Large intestine (tissue), 3 donors: ENCODE measurements around the gene PGC. TPM values are rescaled to one million over a fixed set of nuclear protein-coding genes. Genes with fewer than 3 reads are reported as not detected.

Source experiments
- DNase-seq, 2 donors: peaks; one replicate each; pipeline versions ENCODE4 v3.0.0 to v3.0.0-alpha.2; 2013
- H3K27ac ChIP-seq: one replicate; pipeline ENCODE4 v1.5.1; 2013; ENCODE audit warnings: low read length
- H3K27me3 ChIP-seq: 2 replicates; pipeline ENCODE4 v1.6.1; 2013; ENCODE audit warnings: low read length; ENCODE audit not compliant: control insufficient read depth, insufficient read depth
- H3K36me3 ChIP-seq: 2 replicates; pipeline ENCODE4 v1.6.1; 2013; ENCODE audit warnings: low read length; ENCODE audit not compliant: control insufficient read depth, insufficient read depth
- H3K4me1 ChIP-seq: one replicate; pipeline ENCODE4 v1.6.1; 2013; ENCODE audit warnings: low read length; ENCODE audit not compliant: control insufficient read depth, insufficient read depth
- H3K4me3 ChIP-seq: one replicate; pipeline ENCODE4 v1.5.1; 2013; ENCODE audit warnings: low read length
- H3K9me3 ChIP-seq: one replicate; pipeline ENCODE4 v1.6.1; 2013; ENCODE audit warnings: mild to moderate bottlenecking, low read depth, low read length, moderate library complexity; ENCODE audit not compliant: control insufficient read depth
- WGBS: methylation state at CpG from one replicate; pipeline ENCODE4 v1.1.5; 2013; ENCODE audit warnings: low lambda C conversion rate; ENCODE audit not compliant: insufficient coverage; 5-methylcytosine and 5-hydroxymethylcytosine counted together
- polyA plus RNA-seq: library from polyadenylated mRNA; unstranded; fragments of 120-200 nt; gene quantifications from one replicate; pipeline ENCODE4 v1.2.1, GENCODE V29; 2013

The PGC gene
- polyA plus RNA-seq, 1 donor = 0.16 TPM

DNA sequence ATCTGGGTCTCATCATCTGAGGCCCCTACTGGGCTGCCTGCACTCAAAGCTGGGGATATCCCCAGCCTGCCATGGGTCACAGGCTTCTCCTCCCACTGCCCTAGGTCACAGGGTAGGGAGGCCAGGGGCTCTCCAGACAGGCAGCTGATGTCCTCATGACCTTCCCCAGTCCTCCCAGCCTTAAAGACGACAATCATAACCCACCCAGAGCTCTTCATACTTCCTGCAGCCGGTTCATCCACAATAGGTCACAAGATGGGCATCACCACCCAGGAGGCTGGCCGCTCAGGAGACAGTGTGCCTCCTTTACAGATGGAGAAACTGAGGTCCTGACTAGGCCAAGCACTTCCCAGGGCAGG, 27.0 kb downstream of the PGC start:
- no peaks in the 10 kb centered on the region for H3K9me3 ChIP-seq
- peaks cover 26% of the 10 kb centered on the region for H3K36me3 ChIP-seq
- no CpG with 5 or more reads among the region's 3 CpGs for WGBS
- H3K4me1 ChIP-seq = peaks cover 78% of the 10 kb centered on the region
- H3K27me3 ChIP-seq = no peaks in the 10 kb centered on the region
- no peak for DNase-seq
- peak overlapping the region; percentile 77 for H3K27ac ChIP-seq
- H3K4me3 ChIP-seq = peak overlapping the region; percentile 5

DNA sequence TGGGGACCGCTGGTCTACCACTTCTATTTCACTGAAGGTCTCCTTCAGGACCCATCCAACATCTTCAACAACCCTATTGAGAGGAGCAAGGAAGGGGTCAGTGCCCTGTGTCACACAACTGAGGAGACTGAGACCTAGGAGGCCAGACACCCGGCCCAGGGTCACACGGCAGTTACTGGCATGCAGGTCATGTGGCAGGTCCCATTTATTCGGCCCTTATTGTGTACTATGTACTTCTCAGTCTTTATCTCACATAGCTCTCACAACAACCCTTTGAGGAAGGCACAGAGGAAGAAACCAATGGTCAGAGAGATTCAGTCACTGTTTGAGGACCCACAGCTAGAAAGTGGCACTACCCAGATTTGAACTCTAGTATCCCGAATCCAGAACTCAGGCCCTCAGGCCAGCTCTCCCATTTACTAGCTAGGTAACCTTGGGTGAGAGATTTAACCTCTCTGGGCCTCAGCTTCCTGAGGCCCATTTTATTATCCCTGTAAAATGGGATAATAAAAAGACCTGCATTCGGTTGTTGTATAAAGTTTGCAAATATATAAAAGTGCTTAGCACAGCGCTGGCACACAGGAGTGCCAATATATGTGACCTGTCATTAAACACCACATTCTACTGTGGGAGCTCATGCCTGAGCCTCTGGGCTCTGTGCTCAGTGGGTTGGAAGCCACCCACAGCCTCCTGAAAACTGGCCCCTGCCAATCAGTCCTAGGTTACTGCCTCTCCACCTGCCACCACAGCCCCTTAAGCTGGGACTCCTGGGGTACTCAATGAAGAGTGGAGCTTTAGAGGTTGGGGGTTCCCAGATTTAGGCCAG, 27.5 kb downstream of the PGC start:
- Histone ChIP-seq H3K27ac (peak overlapping the region; percentile 77), H3K4me3 (peak overlapping the region; percentile 5), H3K9me3 (no peaks in the 10 kb centered on the region), H3K4me1 (peaks cover 77% of the 10 kb centered on the region), H3K27me3 (no peaks in the 10 kb centered on the region), H3K36me3 (peaks cover 31% of the 10 kb centered on the region)
- peak in 1 of 2 donors; percentile 68 for DNase-seq
- 0% methylated on average over 1 of the region's 7 CpGs for WGBS

DNA sequence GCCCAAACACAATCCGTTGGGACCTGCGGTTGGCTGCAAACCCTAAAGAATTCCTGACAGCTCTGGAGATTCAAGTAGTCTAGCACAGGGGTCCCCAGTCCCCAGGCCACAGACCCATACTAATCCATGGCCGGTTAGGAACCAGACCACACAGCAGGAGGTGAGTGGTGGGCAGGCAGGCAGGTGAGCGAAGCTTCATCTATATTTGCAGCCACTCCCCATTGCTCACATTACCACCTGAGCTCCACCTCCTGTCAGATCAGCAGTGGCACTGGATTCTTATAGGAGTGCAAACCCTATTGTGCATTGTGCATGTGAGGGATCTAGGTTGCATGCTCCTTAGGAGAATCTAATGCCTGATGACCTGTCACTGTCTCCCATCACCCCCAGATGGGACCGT, 28.4 kb downstream of the PGC start:
- Histone ChIP-seq H3K4me1 (peaks cover 77% of the 10 kb centered on the region), H3K36me3 (peaks cover 37% of the 10 kb centered on the region), H3K27me3 (no peaks in the 10 kb centered on the region), H3K9me3 (no peaks in the 10 kb centered on the region), H3K27ac (peak overlapping the region; percentile 77), H3K4me3 (no peak overlapping the region)
- WGBS = no CpG with 5 or more reads among the region's 5 CpGs
- no peak for DNase-seq

DNA sequence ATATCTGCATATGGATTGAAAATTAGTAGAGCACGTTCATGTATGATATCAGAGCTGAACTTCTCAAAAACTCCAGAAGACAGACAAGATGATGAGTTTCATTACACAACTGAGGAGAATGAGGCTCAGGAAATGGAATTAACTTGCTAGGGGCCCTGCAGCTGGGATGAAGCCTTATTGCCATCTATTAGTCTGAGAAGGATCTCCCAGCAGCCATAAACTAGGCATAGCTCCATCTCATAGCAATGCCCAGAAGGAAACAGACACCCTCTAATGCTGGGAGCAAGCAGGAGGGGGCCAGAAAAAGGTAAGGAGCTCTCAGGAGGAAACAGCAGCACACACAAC, 29.8 kb downstream of the PGC start:
- peak overlapping the region; percentile 14 for H3K27ac ChIP-seq
- H3K36me3 ChIP-seq = peaks cover 43% of the 10 kb centered on the region
- H3K4me3 ChIP-seq = no peak overlapping the region
- DNase-seq = no peak
- H3K4me1 ChIP-seq = peaks cover 82% of the 10 kb centered on the region
- WGBS = no CpG with 5 or more reads among the region's 1 CpG
- H3K27me3 ChIP-seq = no peaks in the 10 kb centered on the region
- no peaks in the 10 kb centered on the region for H3K9me3 ChIP-seq

DNA sequence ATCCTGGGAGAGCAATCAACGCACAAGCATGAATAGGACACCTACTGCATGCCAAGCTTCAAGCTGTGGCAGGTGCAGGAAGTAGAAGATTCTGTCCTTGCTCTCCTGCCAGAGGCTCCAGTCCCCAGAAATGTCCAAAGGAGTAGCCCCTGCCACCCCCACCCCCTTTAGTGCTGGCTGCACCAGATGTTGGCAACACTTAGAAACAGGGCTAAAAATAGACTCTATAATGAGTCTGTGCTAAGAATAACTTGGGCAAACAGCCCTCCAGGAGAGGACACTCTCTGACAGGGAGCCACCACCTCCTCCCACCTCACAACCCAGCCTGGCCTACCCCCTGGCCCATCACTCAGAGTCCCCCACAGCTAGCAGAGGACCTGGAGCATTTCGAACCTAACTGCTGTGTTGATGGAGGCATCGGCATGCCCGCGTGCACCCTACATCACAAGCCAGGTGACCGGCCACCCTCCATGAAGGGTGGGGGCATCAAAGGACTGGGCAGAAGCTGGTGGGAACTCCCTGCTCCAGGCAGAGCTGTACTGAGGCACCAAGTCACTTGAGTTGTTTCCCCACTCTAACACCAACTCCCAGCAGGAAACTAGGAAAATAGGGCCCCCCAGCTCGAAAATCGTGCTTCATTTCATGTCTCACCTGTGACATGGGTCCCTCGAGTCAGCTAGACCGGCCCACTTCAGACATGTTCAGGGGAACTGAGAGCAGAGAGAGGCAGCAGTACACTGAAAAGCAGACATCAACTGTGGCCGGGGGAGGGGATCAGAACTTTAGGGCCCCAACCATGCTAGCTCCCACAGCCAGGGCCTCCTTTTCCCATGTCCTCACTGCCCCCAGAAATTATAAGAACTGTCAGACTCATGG, 30.4 kb downstream of the PGC start:
- Histone ChIP-seq H3K4me3 (no peak overlapping the region), H3K4me1 (peaks cover 83% of the 10 kb centered on the region), H3K36me3 (peaks cover 49% of the 10 kb centered on the region), H3K27me3 (no peaks in the 10 kb centered on the region), H3K9me3 (no peaks in the 10 kb centered on the region), H3K27ac (no peak overlapping the region)
- DNase-seq = no peak
- no CpG with 5 or more reads among the region's 11 CpGs for WGBS

DNA sequence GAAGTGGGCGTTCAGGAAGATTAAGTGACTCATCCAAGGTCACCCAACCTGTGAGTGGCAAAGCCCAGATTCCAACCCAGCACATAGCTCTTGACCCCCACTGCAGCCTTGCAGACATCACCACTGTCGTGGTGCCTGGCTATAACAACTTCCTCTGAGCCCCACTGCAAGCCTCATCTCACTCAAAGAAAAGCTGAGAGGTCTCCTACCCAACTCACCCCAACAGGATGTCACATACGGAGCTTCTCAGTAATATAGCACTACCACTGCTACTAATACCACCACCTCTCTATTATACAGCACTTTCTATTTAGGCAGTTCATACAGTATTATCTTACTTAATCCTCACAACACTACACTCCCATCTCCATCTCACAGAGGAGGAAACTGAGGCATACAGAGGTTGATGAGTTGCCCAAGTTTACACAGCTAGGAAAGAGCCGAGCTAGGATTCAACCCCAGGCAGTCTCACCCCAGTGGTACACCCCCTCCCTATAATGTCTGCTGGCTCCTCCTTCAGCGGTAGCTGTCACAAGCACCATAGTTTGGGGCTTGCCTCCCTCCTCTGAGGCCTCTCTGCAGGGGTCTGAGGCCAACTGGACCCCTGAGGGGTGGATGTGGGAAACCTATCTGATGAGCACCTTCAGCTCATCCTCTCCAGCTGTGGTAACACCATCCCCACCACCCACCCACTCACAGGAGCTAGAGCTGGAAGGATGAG, 31.2 kb downstream of the PGC start:
- H3K4me1 ChIP-seq = peaks cover 79% of the 10 kb centered on the region
- no peaks in the 10 kb centered on the region for H3K27me3 ChIP-seq
- H3K27ac ChIP-seq = no peak overlapping the region
- WGBS = no CpG with 5 or more reads among the region's 5 CpGs
- H3K36me3 ChIP-seq = peaks cover 55% of the 10 kb centered on the region
- H3K9me3 ChIP-seq = no peaks in the 10 kb centered on the region
- no peak for DNase-seq
- no peak overlapping the region for H3K4me3 ChIP-seq

DNA sequence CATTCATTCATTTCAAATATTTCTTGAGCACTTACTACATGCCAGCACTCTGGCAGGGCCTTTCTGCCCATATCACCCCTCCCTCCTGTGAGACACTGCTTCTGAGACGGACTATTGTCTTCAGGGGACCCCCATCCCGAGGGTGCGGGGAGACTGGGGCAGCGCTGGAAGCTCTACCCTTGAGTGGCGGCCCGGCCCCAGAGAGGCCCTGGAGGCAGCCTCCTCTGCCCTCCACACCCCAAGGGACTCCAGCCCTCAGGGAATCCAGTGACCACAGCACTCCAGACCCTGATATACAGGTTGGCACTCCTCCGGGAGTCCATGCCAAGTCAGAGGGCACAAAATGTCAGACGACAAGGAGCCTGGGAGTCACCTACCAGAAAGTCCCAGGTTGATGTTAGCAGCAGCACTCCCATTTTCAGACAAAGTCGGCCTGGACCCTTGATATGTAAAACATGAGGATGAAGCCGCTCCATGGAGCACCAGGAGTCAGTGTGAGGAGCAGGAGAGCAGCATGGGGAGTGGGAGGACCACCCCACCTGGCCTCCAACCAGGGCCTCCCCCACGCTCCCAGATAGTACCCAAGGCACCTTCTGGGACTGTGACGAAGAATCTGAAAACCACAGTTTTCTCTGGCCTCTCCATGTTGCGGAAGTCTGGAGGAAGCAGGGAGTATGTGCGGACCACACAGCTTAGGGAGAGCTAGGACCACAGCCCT, 32.5 kb downstream of the PGC start:
- Histone ChIP-seq H3K9me3 (no peaks in the 10 kb centered on the region), H3K4me1 (peaks cover 69% of the 10 kb centered on the region), H3K27me3 (no peaks in the 10 kb centered on the region), H3K4me3 (no peak overlapping the region), H3K36me3 (peaks cover 59% of the 10 kb centered on the region), H3K27ac (no peak overlapping the region)
- no CpG with 5 or more reads among the region's 14 CpGs for WGBS
- DNase-seq = no peak

DNA sequence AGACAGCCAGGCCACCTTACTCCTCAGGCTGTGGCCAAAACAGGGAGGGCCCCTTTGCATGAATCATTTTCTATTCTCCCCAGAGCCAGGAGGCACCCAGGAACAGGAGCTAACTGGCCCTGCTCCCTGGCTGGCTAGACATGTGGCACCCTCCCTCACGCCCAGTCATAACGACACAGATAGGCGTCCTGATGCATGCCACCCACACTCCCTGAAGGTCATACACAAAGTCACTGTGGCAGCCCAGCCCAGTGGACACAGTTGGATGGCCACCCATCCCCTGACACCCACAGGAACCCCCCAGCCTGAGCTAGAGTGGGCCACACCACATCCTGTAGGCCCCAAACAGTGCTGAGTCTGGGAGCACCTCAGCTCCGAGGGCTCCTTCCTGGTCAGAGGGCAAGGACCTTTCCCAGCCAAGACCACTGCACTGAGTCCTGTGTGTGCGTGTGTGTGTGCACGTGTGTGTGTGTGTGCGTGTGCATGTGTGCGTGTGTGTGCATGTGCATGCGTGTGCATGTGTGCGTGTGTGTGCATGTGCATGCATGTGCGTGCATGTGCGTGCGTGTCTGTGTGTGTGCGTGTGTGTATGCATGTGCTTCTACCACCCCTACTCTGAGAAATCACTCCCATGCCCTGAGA, 33.4 kb downstream of the PGC start:
- peaks cover 61% of the 10 kb centered on the region for H3K36me3 ChIP-seq
- peaks cover 65% of the 10 kb centered on the region for H3K4me1 ChIP-seq
- no peaks in the 10 kb centered on the region for H3K9me3 ChIP-seq
- H3K27me3 ChIP-seq = no peaks in the 10 kb centered on the region
- no peak overlapping the region for H3K4me3 ChIP-seq
- DNase-seq = no peak
- no peak overlapping the region for H3K27ac ChIP-seq
- no CpG with 5 or more reads among the region's 14 CpGs for WGBS

DNA sequence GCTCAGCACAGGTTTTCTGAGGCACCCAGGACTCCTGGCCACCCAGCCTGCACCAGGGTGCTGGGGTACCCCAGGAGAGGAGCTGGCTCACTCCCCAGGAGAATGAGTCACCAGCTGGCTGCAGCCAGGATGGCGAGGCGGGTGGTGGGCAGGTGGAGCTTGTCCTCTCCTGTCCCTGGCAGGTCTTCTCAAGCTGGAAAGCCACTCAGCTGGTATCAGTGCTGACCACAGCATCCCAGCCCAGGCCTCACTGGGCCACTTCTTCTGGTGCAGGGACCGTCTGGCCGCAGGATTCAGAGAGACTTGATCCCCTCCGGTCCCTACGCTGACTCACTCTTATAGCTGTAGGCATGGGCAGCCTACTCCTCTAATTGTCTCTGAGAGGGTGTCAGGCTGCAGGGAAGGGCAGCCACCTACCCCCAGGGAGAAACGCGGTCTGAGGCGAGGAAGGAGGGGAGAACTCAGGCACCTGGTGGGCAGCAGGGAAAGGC, 34.0 kb downstream of the PGC start:
- Histone ChIP-seq H3K9me3 (no peaks in the 10 kb centered on the region), H3K4me1 (peaks cover 68% of the 10 kb centered on the region), H3K36me3 (peaks cover 65% of the 10 kb centered on the region), H3K4me3 (no peak overlapping the region), H3K27ac (no peak overlapping the region), H3K27me3 (no peaks in the 10 kb centered on the region)
- WGBS = no CpG with 5 or more reads among the region's 9 CpGs
- no peak for DNase-seq
